Stimulated activated CD8-positive, alpha-beta memory T cell treated with anti-CD3 and anti-CD28 coated beads, Interleukin-2, amount 100 ng/mL, for 1 hour (primary cell): ENCODE measurements around the gene ORAI3.

Experiments
- DNase-seq, 2 donors: peaks; one replicate each; pipeline ENCODE4 v3.0.0-alpha.2; 2020; ENCODE audit warnings: low read depth in 2 of 2

The ORAI3 gene

DNA sequence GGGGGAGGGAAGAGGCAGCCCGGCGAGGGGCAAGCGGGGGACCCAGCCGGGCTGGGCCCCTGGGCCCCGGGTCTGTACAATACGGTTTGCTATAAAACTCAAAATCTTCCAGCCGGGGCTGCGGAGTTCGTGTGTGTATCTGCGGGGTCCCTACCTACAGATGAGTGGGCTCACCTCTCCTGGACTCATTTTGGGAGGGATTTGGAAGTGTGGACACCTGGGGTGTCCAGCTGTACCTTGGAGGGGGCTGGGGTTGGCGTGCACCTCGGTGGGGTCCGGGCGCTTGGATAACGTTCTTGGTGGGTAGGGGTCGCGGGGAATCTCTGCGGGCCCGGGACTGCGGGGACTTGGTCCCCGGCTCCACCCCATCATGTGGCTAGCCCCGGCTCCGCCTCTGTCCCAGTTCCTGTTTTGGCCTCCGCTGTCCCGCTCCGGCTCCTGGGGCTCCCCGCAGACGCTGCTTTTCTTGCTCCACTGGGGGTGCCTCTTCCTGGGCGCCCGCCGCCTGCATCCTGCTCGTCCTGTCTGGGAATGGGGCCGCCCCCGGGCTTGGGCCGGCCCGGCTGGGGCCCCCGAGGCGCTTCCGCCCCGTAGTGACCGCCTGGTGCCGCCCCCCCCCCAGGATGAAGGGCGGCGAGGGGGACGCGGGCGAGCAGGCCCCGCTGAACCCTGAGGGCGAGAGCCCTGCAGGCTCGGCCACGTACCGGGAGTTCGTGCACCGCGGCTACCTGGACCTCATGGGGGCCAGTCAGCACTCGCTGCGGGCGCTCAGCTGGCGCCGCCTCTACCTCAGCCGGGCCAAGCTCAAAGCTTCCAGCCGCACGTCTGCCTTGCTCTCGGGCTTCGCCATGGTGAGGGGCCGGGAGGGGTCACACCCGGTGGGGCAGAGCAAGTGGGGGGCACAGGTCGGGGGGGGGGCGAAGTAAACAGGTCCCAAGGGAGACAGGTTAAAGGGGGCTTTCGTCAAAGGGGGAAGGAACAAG is at the start of gene ORAI3:
Gene ORAI3 (plus strand): TSS at position 402 of the 983 bp plus-strand sequence. CDS start 222 bp downstream, at position 624.
- no peak for DNase-seq

DNA sequence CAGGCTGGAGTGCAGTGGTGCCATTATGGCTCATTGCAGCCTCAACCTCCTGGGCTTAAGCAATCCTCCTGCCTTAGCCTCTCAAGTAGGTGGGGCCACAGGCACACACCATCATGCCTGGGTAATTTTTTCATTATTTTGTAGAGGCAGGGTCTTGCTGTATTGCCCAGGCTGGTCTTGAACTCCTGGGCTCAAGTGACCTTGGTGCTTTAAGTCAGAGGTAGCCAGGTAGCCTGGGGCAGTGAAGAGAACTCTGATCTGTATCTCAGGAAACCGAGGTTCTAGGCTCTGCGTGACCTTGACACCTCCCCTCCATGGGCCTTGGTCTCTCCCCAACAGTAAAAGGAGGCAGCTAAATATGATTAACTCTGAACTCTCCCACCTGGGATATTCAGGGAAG is 49.1 kb upstream of the ORAI3 start:
- no peak for DNase-seq

DNA sequence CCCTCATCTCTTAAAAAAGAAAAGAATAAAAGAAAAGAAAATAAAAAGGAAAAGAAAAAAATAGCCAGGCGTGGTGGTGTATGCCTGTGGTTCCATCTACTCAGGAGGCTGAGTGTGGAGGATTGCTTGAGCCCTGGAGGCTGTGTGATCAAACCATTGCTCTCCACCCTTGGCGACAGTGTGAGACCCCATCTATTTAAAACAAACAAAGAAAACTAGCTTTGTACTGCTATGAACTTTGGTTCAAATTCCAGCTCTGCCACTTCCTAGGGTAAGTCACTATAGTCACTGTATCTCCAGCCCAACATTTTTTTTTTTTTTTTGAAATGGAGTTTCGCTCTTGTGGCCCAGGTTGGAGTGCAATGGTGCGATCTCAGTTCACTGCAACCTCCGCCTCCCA is 48.3 kb upstream of the ORAI3 start:
- no peak for DNase-seq

GRCh38 chr16:30901201-30902028 is 47.5 kb upstream of the ORAI3 start:
- DNase-seq, result no peak

DNA sequence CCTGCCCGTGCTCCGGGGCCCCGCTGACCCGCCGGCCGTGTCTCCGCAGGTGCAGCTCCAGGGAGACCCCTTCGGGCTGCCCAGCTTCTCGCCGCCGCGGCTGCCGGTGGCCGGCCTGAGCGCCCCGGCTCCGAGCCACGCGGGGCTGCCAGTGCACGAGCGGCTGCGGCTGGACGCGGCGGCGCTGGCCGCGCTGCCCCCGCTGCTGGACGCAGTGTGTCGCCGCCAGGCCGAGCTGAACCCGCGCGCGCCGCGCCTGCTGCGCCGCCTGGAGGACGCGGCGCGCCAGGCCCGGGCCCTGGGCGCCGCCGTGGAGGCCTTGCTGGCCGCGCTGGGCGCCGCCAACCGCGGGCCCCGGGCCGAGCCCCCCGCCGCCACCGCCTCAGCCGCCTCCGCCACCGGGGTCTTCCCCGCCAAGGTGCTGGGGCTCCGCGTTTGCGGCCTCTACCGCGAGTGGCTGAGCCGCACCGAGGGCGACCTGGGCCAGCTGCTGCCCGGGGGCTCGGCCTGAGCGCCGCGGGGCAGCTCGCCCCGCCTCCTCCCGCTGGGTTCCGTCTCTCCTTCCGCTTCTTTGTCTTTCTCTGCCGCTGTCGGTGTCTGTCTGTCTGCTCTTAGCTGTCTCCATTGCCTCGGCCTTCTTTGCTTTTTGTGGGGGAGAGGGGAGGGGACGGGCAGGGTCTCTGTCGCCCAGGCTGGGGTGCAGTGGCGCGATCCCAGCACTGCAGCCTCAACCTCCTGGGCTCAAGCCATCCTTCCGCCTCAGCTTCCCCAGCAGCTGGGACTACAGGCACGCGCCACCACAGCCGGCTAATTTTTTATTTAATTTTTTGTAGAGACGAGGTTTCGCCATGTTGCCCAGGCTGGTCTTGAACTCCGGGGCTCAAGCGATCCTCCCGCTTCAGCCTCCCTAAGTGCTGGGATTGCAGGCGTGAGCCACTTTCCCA is 46.6 kb upstream of the ORAI3 start:
- no peak for DNase-seq

DNA sequence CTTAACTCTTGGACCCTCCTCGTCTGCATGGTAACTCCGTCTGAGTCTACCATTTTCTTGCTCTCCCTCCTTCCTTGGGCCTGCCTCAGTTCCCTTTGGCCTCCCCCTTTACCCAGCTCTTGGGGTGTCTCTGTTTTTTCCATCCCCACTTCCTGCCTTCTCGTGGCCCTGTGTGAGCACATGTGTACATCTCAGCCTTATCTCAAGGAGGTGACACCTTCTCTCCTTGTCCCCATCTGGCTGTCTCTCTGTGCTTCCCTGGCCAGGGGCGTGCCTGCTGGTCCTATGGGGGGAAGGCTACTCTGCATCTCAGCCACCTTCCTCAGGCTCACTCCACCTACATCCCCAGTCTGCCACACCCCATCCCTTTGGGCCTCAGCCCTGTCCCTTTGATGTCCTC is 45.9 kb upstream of the ORAI3 start:
- DNase-seq, result no peak

DNA sequence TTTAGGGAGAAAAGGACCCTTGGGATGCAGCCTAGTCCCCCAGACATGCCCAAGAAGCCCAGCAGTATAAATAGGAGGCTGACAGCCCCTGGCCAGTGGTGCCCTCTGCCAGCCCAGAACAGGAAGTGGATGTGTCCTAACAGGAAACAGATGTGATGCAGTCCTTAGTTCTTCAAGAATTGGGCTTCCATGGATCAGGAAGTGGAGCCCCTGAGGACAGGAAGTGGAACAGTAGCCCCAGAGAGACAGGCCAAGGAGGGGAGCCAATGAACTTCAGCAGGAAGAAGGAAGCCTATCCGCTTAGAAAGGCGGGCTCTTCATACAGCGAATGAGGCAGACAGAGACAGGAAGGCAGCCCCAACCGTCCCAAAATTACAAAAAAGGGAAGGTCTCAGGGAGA is 45.3 kb upstream of the ORAI3 start:
- no peak for DNase-seq

GRCh38 chr16:30904114-30904780 is 44.6 kb upstream of the ORAI3 start:
- no peak for DNase-seq

- no peak for DNase-seq
Observed at GRCh38 chr16:30907064-30907463, 41.8 kb upstream of the ORAI3 start.

DNA sequence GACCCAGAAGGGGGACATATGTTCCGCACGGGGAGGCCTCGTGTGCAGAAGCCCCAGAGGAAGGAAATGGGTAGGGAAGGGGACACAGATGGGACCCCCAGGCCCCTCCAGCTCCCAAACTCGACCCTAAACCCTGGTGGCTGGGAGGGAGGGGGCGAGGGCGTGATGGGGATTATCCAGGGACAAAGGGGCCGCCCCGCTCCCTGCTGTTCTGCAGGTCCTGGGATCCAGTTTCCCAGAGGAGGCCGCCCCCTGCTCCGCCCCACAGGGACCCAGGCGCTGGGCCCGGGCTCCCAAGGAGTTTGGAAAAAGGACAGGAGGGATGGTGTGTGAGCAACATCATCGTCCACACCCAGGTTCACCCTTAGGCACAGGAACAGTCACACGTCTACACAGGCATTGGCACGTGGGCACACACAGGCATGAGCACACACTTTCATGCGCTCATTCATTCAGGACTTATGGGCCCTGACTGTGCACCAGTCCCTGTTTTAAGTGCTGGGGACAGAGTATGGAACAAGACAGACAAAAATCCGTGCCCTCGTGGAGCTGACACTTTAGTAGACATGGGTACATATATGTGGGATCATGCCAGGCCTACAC is 38.3 kb upstream of the ORAI3 start:
- DNase-seq, result no peak

DNA sequence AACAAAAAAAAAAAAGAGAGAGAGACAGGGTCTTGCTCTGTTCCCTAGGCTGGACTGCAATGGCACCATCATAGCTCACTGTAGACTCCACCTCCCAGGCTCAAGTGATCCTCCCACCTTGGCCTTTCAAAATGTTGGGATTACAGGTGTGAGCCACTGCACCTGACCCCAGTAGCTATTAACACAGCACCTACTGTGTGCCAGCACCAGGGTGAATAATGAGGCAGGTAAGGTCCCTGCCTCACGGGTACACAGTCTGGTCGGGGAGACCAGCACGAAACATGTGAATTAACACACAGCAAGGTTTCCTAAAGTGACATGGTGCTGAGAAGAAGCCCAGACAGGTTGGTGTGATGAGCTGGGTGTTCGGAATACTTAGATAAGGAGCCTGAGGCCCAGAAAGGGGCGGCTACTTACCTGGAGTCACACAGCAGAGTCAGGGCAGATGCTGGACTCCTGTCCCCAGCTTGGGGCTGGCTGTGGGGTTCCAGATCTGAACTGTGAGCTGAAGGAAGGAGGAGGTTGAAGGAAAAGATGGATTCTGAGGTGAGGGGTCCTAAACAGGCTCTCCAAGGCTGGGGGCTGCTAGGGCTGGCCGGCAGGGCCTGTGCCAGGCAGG is 36.0 kb upstream of the ORAI3 start:
- DNase-seq, result no peak

GRCh38 chr16:30914830-30915229 is 34.0 kb upstream of the ORAI3 start:
- DNase-seq, result no peak

- no peak for DNase-seq
Observed at GRCh38 chr16:30918614-30919013, 30.3 kb upstream of the ORAI3 start.

DNA sequence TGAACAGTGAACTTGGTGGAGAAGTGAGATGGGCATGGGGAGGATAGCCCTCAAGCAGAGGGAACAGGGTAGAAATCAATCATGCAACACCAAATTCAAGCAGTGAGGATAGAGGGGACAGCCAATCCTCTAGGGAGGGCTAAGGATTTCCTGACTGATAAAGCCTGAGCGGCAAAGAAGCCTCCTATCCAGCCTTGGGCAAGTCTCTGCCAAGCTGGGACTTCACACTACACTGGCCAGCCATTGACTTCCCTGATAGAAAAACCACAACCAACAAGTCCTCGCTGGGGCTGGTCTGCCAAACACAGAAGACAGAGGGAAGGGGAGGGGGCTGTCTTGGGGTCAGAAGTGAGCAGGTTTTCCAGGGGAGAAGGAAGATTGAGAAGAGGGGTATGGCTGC is 28.0 kb upstream of the ORAI3 start:
- no peak for DNase-seq

GRCh38 chr16:30921459-30921747 is 27.5 kb upstream of the ORAI3 start:
- DNase-seq, result no peak

DNA sequence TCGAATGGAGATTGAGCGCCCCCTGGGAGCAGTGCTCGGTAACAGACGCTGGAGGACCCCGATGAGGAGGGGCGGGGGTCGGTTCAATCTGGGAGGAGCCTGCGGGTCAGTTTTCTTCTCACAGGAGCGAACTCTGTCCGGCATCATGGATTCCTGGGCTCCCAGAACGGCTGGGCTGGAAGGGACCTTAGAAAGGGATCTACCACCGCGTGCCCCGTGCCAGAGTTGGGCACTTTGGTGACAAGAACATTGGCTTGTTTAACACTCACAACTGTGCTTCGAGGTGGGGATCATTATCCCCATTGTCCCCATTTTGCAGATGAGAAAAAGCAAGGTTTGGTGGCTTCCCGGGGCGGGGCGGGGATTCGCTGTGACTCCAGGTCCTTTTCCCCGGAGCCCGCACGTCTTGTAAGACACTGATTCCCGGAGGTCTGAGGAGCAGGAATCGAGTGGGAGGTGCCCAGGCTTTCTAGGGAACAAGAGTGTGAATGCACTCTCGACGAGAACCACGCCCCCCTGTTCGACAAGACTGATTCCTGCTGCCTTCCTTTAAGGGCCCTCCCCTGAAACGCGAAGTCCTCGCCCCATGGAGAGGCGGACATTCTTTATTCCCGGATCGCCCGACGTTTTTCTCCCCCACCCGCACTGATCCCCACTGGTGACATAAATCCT is 27.0 kb upstream of the ORAI3 start:
- peak; percentile 75 to 78 for DNase-seq

DNA sequence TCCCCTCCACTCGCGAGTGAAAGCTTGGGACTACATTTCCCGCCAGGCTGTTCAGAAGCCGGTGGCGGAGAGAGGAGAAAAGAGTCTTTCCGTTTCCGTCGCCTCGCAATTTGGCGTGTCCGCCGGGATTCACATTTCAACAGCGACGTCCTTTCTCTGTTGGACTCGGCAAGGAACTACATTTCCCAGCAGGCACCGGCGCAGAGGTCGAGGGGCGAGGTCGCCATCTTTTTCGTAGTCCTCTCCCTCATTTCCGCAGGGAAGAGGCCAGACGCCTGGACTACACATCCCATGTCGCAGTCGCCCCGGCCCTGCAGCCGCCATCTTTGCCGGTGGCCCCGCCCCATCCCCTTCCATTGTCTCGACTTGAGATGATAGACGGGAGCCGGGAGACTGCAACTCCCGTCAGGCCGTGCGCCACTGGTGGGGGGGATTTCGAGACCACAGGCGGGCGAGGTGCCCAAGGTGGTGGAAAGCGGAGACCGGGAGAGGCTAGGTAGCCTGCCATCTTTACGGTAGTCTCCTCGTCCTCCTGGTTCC is 26.4 kb upstream of the ORAI3 start:
- DNase-seq, result peak; percentile 98 to 99

DNA sequence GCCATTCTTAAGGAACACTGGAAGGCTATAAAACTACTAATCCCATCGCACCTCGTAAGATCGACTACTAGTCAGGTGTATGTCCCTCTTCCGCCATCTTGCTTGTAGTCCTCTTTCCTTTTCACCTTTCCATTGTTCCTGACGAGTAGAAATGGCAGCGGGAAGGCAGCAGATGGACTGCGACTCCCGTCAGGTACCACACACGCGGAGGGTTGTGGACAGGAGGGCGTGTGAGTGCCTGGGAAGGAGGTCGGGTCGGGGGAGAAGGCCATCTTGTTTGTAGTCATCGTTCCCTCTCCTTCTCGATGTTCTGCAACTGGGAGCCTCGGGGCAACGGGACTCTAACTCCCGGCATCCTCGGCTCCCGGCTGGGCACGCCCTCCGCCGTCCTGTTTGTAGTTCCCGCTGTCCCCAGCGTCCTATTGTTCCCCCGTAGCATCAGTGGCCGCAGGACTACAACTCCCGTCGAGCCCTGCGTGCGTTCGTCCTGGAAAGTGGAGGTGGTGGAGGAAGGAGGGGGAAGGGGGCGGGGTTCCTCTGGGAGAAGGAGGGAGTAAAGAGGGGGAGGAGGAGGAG is 25.8 kb upstream of the ORAI3 start:
- DNase-seq, result peak; percentile 88 to 89

DNA sequence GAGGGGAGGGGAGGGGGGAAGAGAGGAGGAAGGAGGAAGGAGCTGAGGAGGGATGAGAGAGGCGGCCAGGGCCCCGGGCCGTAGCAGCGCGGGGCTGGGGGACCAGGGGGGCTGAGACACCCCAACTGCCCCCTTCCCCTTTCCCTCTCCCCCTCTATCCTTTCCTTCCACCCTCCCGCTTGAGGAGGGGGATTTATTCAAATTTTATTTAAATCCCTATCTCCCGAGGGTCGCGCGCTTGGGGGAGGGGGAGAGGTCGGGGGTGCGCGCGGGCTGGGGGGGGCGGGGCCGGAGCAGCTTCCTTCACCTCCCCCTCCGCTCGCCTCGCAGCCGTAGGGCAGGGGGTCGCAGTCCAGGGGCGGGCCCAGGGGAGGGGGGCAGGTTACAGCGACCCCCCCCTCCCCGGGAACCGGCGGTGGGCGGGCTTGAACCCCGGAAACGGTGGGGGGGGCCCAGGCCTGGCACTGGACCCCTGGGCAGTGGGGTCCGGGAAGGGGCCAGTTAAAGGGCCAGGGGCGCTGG is 25.3 kb upstream of the ORAI3 start, which contains the start of gene FBXL19:
Gene FBXL19 (plus strand): TSS at position 19 of the 522 bp plus-strand sequence. CDS start 2,183 bp downstream, outside the sequence.
- no peak for DNase-seq
